Skeletal muscle tissue (tissue), 4 donors: ENCODE results near the gene DNM2. TPM values are rescaled to one million over a fixed set of nuclear protein-coding genes. Genes with fewer than 3 reads are reported as not detected.

Source experiments
- H3K27ac ChIP-seq: one replicate; pipeline ENCODE4 v1.7.0; 2013; ENCODE audit warnings: mild to moderate bottlenecking, low read depth, low read length, inconsistent platforms
- H3K27me3 ChIP-seq, 3 donors: one replicate each; pipeline ENCODE4 v1.7.0; 2013; ENCODE audit warnings: low read length in 3 of 3; ENCODE audit not compliant: control insufficient read depth in 3 of 3, insufficient read depth in 3 of 3
- H3K36me3 ChIP-seq, 3 donors: one replicate each; pipeline ENCODE4 v1.7.0; 2013; ENCODE audit warnings: low read length in 3 of 3; ENCODE audit not compliant: control insufficient read depth in 3 of 3, insufficient read depth in 3 of 3
- H3K4me1 ChIP-seq, 3 donors: one replicate each; pipeline ENCODE4 v1.7.0; 2013; ENCODE audit warnings: low read length in 3 of 3, mild to moderate bottlenecking in 3 of 3; ENCODE audit not compliant: control insufficient read depth in 3 of 3, insufficient read depth in 3 of 3
- H3K4me3 ChIP-seq, 3 donors: one replicate each; pipeline ENCODE4 v1.7.0; 2013; ENCODE audit warnings: low read length in 3 of 3
- H3K9ac ChIP-seq, 3 donors: one replicate each; pipeline ENCODE4 v1.7.0; 2013; ENCODE audit warnings: low read length in 3 of 3, mild to moderate bottlenecking in 3 of 3, moderate library complexity in 2 of 3, low read depth in 1 of 3
- H3K9me3 ChIP-seq, 3 donors: one replicate each; pipeline ENCODE4 v1.7.0; 2013; ENCODE audit warnings: low read length in 3 of 3; ENCODE audit not compliant: control insufficient read depth in 3 of 3
- total RNA-seq: library from RNA; depleted of rRNA; stranded (reverse); fragments of >200 nt; gene quantifications from one replicate; pipeline ENCODE4 v1.2.3, GENCODE V29; 2014
- donor health status: Osteomylitis.

Gene DNM2
- total RNA-seq, 1 donor from 2014 or later, result 54.8 TPM

- H3K4me1 ChIP-seq, result peaks cover 8 to 17% (median 10%) of the 10 kb centered on the region in 3 donors
- no peak overlapping the region for H3K4me3 ChIP-seq
- no peak overlapping the region for H3K9ac ChIP-seq
- no peaks in the 10 kb centered on the region for H3K27me3 ChIP-seq
- H3K27ac ChIP-seq, result no peak overlapping the region
- no peaks in the 10 kb centered on the region for H3K9me3 ChIP-seq
- H3K36me3 ChIP-seq, result peaks cover 42 to 47% (median 46%) of the 10 kb centered on the region in 3 donors
Observed at GRCh38 chr19:10782795-10783194, 64.9 kb downstream of the DNM2 start.

- no peaks in the 10 kb centered on the region for H3K9me3 ChIP-seq
- peak overlapping the region in 1 of 3 donors; percentile 16 for H3K9ac ChIP-seq
- no peak overlapping the region for H3K27ac ChIP-seq
- H3K4me3 ChIP-seq, result no peak overlapping the region
- H3K4me1 ChIP-seq, result peaks cover 8 to 17% (median 10%) of the 10 kb centered on the region in 3 donors
- H3K36me3 ChIP-seq, result peaks cover 50 to 58% (median 56%) of the 10 kb centered on the region in 3 donors
- no peaks in the 10 kb centered on the region for H3K27me3 ChIP-seq
Observed at GRCh38 chr19:10784257-10784656, 66.4 kb downstream of the DNM2 start.

GRCh38 chr19:10788146-10788545 lies 70.3 kb downstream of the DNM2 start:
- H3K36me3 ChIP-seq, result peaks cover 44 to 55% (median 49%) of the 10 kb centered on the region in 3 donors

GRCh38 chr19:10789866-10790265 lies 72.0 kb downstream of the DNM2 start:
- Histone ChIP-seq H3K27ac (no peak overlapping the region), H3K27me3 (no peaks in the 10 kb centered on the region), H3K36me3 (peaks cover 46 to 52% (median 50%) of the 10 kb centered on the region in 3 donors), H3K4me3 (no peak overlapping the region), H3K9ac (no peak overlapping the region), H3K4me1 (no peaks in the 10 kb centered on the region), H3K9me3 (no peaks in the 10 kb centered on the region)

More at GRCh38 chr19:10788146-10788545, 70.3 kb downstream of the DNM2 start:
- Histone ChIP-seq H3K4me3 (no peak overlapping the region), H3K4me1 (peaks cover 0 to 2% (median 0%) of the 10 kb centered on the region in 3 donors), H3K9ac (no peak overlapping the region), H3K27ac (no peak overlapping the region), H3K27me3 (no peaks in the 10 kb centered on the region), H3K9me3 (no peaks in the 10 kb centered on the region)

GRCh38 chr19:10796653-10797052 lies 78.8 kb downstream of the DNM2 start:
- Histone ChIP-seq H3K4me1 (peaks cover 0 to 2% (median 0%) of the 10 kb centered on the region in 3 donors), H3K27me3 (no peaks in the 10 kb centered on the region), H3K27ac (no peak overlapping the region), H3K4me3 (no peak overlapping the region), H3K9ac (no peak overlapping the region), H3K36me3 (peaks cover 53 to 60% (median 58%) of the 10 kb centered on the region in 3 donors), H3K9me3 (no peaks in the 10 kb centered on the region)

DNA sequence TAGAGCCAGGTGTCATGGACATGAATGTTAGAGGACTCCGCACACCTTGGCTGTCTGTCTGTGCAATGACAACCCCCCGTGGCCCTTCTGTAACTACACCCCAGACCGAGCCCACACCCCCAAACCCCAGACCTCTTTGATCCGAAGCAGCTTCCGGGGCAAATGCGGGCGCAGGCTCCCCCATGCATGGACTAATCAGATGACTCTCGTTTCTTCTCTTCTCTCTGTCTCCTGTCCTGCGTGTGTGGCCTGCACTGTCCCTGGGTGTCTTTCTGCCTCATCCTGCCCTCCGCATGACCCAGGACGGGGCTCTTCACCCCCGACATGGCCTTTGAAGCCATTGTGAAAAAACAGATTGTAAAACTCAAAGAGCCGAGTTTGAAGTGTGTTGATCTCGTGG lies 79.2 kb downstream of the DNM2 start:
- Histone ChIP-seq H3K4me1 (peaks cover 0 to 2% (median 0%) of the 10 kb centered on the region in 3 donors), H3K4me3 (no peak overlapping the region), H3K9me3 (no peaks in the 10 kb centered on the region), H3K27ac (no peak overlapping the region), H3K36me3 (peaks cover 53 to 63% (median 61%) of the 10 kb centered on the region in 3 donors), H3K27me3 (no peaks in the 10 kb centered on the region), H3K9ac (no peak overlapping the region)

DNA sequence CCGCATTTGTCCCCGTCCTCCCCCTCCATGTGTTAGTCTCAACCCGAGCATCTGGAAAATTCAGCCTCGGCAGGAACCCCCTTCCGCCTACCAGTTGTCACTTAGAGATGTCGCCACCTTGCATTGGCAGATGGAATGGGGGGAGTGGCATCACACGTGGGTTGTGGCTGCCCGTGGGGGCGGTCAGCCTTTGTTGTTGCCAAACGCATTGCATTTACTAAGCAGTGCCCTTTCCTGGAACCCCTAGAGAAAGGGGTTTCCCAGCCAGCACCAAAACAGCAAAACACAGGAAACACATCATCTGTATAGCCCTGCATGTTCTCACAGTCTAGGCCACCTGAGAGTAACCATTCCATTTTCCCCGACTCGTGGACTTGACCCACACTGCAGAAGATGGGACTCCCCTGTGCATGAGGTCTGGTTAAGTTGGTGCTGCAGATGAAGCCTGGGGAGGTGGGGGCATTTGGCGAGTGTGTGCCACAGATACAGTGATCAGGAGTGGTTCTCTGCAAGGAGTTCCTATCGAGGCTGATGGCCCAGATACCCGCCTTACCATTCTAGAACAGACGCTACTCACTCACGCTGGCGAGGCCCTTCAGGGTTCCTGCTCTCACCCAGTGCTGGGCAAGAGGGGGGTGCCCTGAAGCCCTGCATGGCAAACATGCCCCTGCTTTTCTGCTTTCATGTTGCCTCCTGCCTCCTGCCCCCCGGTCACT lies 79.8 kb downstream of the DNM2 start:
- H3K36me3 ChIP-seq, result peaks cover 60 to 68% (median 67%) of the 10 kb centered on the region in 3 donors
- H3K27me3 ChIP-seq, result no peaks in the 10 kb centered on the region
- no peaks in the 10 kb centered on the region for H3K9me3 ChIP-seq
- no peak overlapping the region for H3K9ac ChIP-seq
- H3K4me1 ChIP-seq, result peaks cover 0 to 2% (median 0%) of the 10 kb centered on the region in 3 donors
- H3K27ac ChIP-seq, result no peak overlapping the region
- H3K4me3 ChIP-seq, result no peak overlapping the region

DNA sequence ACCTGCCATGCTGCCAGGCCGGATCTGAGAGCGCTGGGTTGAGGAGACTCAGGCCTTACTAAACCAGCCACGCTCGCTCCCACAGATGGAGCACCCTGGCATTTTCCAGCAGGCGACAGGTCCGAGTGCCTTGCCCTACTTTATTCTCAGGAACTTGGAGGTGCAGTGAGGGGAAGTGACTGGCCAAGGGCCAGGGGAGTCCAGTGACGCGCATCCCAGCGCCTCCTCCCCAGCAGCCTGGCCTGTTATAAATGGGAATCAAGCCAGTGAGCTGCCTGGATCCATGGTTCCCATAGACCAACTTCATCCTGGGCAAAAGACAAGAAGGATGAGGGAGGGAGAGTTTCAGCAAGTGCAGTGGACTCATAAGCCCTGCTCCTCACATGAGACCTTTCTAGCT lies 82.6 kb downstream of the DNM2 start:
- H3K4me1 ChIP-seq, result peaks cover 0 to 2% (median 0%) of the 10 kb centered on the region in 3 donors
- no peaks in the 10 kb centered on the region for H3K27me3 ChIP-seq
- H3K36me3 ChIP-seq, result peaks cover 64 to 80% (median 72%) of the 10 kb centered on the region in 3 donors
- H3K27ac ChIP-seq, result no peak overlapping the region
- no peaks in the 10 kb centered on the region for H3K9me3 ChIP-seq
- H3K9ac ChIP-seq, result no peak overlapping the region
- no peak overlapping the region for H3K4me3 ChIP-seq

DNA sequence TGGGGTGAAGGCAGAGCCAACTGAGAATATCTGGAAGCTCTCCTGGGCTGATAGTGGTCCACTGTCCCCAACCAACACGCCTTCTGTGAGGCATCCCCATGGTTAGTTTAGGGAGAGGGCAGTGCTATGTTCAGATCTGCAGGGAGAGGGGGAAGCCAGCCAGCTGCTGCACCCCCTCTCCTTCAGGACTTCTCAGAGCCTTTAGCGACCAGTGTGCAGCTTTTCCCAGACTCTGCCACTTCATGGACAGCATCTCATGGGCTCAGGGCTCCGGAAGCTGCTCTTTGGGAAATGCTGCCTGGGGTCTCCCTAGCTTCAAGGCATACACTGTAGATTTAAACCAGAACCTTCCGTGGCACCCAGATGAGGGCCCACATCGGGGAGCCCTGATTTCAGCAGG lies 84.6 kb downstream of the DNM2 start:
- H3K4me1 ChIP-seq, result peaks cover 0 to 2% (median 0%) of the 10 kb centered on the region in 3 donors
- no peaks in the 10 kb centered on the region for H3K27me3 ChIP-seq
- H3K9ac ChIP-seq, result no peak overlapping the region
- no peaks in the 10 kb centered on the region for H3K9me3 ChIP-seq
- no peak overlapping the region for H3K4me3 ChIP-seq
- no peak overlapping the region for H3K27ac ChIP-seq
- H3K36me3 ChIP-seq, result peaks cover 58 to 71% (median 63%) of the 10 kb centered on the region in 3 donors

DNA sequence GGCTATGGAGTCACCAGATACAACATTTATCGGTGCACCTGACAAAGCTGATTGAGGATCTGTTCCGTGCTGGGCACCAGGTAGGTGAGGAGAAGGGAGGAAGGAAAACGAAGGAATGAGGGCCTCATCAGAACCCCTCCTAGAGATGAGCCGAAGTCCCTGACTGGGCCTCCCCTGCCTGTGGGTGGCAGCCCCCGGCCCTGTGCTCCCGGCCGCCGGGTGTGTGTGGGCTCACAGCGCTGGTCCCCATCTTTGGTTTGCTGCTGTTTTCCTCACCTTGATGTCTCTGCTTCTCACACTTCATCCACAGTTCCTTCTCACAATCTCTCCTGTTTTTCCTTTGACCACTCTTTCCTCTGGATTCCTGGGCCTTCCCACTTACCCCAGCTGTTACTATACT lies 85.4 kb downstream of the DNM2 start:
- no peak overlapping the region for H3K4me3 ChIP-seq
- no peak overlapping the region for H3K9ac ChIP-seq
- H3K27me3 ChIP-seq, result no peaks in the 10 kb centered on the region
- H3K9me3 ChIP-seq, result no peaks in the 10 kb centered on the region
- no peak overlapping the region for H3K27ac ChIP-seq
- peaks cover 53 to 64% (median 55%) of the 10 kb centered on the region in 3 donors for H3K36me3 ChIP-seq
- peaks cover 0 to 2% (median 0%) of the 10 kb centered on the region in 3 donors for H3K4me1 ChIP-seq
